PC-3 (cell line): Measurements from ENCODE around the gene DCAF5. TPM values are rescaled to one million over a fixed set of nuclear protein-coding genes. Genes with fewer than 3 reads are reported as not detected.
A peak's percentile ranks its signal among the peaks of the same experiment; 100 is the strongest.

Experiments
- ATAC-seq: fragments of 200-7000 bp; cut with Tn5 transposase; 2 replicates; pipeline ENCODE4 v1.9.1; 2020; ENCODE audit warnings: mild to moderate bottlenecking, moderate library complexity
- BruUV-seq: library from RNA; stranded (reverse); fragments of 400-500 nt; replicated peaks from 2 replicates; lab custom pipeline; 2021; lab: Mats Ljungman, UMichigan
- CTCF ChIA-PET: fragments of 300-600 bp; sonication (Branson Sonifier 250); formaldehyde crosslinking; loops from one replicate; lab custom pipeline; 2022; ENCODE audit warnings: antibody characterized with exemption; lab: Charles Lee
- POLR2A ChIA-PET: fragments of 300-600 bp; sonication (Branson Sonifier 250); formaldehyde crosslinking; loops from one replicate; lab custom pipeline; 2022; ENCODE audit warnings: antibody characterized with exemption; ENCODE audit not compliant: unreplicated experiment; lab: Charles Lee
- DNase-seq: peaks from one replicate; pipeline ENCODE4 v3.0.0-alpha.2; 2015
- H2AFZ ChIP-seq: fragments of 300-600 bp; sonication (generic); 2 replicates; pipeline ENCODE4 v1.6.0; 2016; ENCODE audit warnings: antibody characterized with exemption, low read length
- H3F3A ChIP-seq: fragments of 300-600 bp; sonication (generic); one replicate; pipeline ENCODE4 v1.6.0; 2017; ENCODE audit warnings: antibody characterized with exemption, low read length, control low read depth, mild to moderate bottlenecking; ENCODE audit not compliant: unreplicated experiment
- H3K27ac ChIP-seq: fragments of 300-600 bp; sonication (generic); 2 replicates; pipeline ENCODE4 v1.5.1; 2016; ENCODE audit warnings: mild to moderate bottlenecking, low read length
- H3K27me3 ChIP-seq: fragments of 300-600 bp; sonication (generic); 2 replicates; pipeline ENCODE4 v1.6.1; 2016; ENCODE audit warnings: low read length, mixed read lengths
- H3K36me3 ChIP-seq: fragments of 300-600 bp; sonication (generic); 2 replicates; pipeline ENCODE4 v1.6.1; 2016; ENCODE audit warnings: low read depth, mixed run types, low read length, mixed read lengths
- H3K4me1 ChIP-seq: fragments of 300-600 bp; sonication (generic); 2 replicates; pipeline ENCODE4 v1.5.1; 2016; ENCODE audit warnings: low read length; ENCODE audit not compliant: insufficient read depth
- H3K4me2 ChIP-seq: fragments of 300-600 bp; sonication (generic); 2 replicates; pipeline ENCODE4 v1.6.0; 2016; ENCODE audit warnings: low read length
- H3K4me3 ChIP-seq: fragments of 300-600 bp; sonication (generic); 2 replicates; pipeline ENCODE4 v1.5.1; 2016; ENCODE audit warnings: mild to moderate bottlenecking, low read length, mixed read lengths
- H3K79me2 ChIP-seq: fragments of 300-600 bp; sonication (generic); 2 replicates; pipeline ENCODE4 v1.6.1; 2017; ENCODE audit warnings: low read length, mixed read lengths
- H3K9ac ChIP-seq: fragments of 300-600 bp; sonication (generic); 2 replicates; pipeline ENCODE4 v1.6.0; 2016; ENCODE audit warnings: mild to moderate bottlenecking, low read length
- H3K9me2 ChIP-seq: fragments of 300-600 bp; sonication (generic); replicated peaks from 2 replicates; pipeline ENCODE4 v1.6.1; 2016; ENCODE audit warnings: mixed run types, low read length, mixed read lengths
- H3K9me3 ChIP-seq: fragments of 300-600 bp; sonication (generic); 2 replicates; pipeline ENCODE4 v1.6.1; 2016; ENCODE audit warnings: low read length, mixed read lengths
- H4K20me1 ChIP-seq: fragments of 300-600 bp; sonication (generic); 2 replicates; pipeline ENCODE4 v1.6.1; 2016; ENCODE audit warnings: low read length, mixed read lengths
- EZH2 ChIP-seq: fragments of 300-600 bp; sonication (generic); IDR thresholded peaks from one replicate; pipeline ENCODE4 v1.6.1; 2017; ENCODE audit warnings: antibody characterized with exemption, mild to moderate bottlenecking, low read length; ENCODE audit not compliant: unreplicated experiment
- EZH2phosphoT487 ChIP-seq: fragments of 300-600 bp; sonication (generic); IDR thresholded peaks from 2 replicates; pipeline ENCODE4 v1.6.1; 2018; ENCODE audit warnings: mild to moderate bottlenecking, antibody characterized with exemption, low read length, borderline replicate concordance
- intact Hi-C: fragments of 100-400 bp; cut with micrococcal nuclease; formaldehyde crosslinking; loops from 2 replicates; pipeline ENCODE4 v1.9.0; 2023
- total RNA-seq: library from RNA; depleted of rRNA; stranded (reverse); fragments of >200 nt; gene quantifications from 2 replicates; pipeline ENCODE4 v1.2.3, GENCODE V29; 2014
- TF ChIP-seq, protein P1 (sequence below): fragments of 300-600 bp; sonication (generic); conservative IDR thresholded peaks from 2 replicates; pipeline ENCODE4 v1.5.1; 2017; ENCODE audit warnings: antibody characterized with exemption, low read depth, mild to moderate bottlenecking, low read length

DCAF5 gene
- total RNA-seq, 1 experiment from 2014 or later: 17.5 TPM

DNA sequence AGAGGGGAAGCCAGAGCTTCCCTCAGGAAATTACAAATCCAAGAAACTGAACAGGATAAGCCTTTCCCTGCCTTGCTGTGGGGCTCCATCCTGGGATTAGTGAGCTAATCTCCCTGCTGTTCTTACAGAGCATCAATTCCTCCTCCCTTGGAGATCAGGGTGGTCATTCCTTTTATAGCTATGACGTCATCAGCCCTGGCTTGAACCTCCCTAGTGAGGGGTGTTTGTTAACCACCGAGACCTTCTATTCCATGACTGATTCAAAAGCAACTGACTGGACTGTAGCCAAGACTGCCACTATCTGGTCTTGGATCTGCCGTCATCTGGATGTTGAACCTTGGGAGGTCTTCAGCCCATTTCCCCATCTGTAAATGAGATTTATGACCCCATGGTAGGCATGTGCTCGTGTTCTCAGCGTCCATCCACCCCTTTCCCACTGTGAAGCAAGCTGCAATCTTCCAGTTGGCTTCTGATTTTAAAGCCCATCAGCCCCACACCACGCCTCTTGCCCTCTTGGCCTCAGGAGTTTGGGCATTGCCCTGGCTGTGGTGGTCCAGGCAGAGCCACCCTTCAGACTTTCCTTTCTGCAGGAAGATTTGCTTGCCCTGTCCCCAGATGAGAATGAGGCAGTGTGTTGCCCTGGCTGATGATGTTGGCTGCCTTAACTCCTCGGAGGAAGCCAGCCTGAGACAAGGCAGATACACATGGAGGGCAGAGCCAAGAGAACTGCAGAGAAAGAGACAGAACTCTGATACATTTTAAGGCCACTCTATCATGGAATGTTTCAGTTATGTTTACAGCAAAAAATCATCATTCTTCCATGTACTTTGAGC, 114.2 kb downstream of the DCAF5 start:
- Histone ChIP-seq H3K27me3 (no peaks in the 10 kb centered on the region), H2AFZ (peak overlapping the region; percentile 25; the same call in 1 of the 2 replicates), H3K27ac (peak overlapping the region; percentile 14; the same call in 1 of the 2 replicates), H3K9ac (no peak overlapping the region), H3K4me3 (no peak overlapping the region), H3K36me3 (no peaks in the 10 kb centered on the region), H3K9me2 (no peaks in the 10 kb centered on the region), H3F3A (no peaks in the 10 kb centered on the region), H3K79me2 (no peaks in the 10 kb centered on the region), H3K4me2 (peak overlapping the region; percentile 19), H3K9me3 (no peaks in the 10 kb centered on the region), H3K4me1 (peaks cover 13% of the 10 kb centered on the region), H4K20me1 (no peaks in the 10 kb centered on the region)
- ATAC-seq (peak; percentile 35), DNase-seq (no peak)
- ChIA-PET POLR2A (interaction anchor here (0.7 kb wide), 1 partner anchor 11 kb away, joined by 3 read pairs; no protein-coding TSS in a partner anchor), CTCF (interaction anchor here (0.7 to 0.8 kb wide), 2 partner anchors 11 to 70 kb away, joined by 3 read pairs; no protein-coding TSS in a partner anchor)
- no TSS peak for BruUV-seq
- intact Hi-C loops: no loop called here
- no peak for TF ChIP-seq EZH2
- TF ChIP-seq EZH2phosphoT487: no peak
- TF ChIP-seq, protein P1, sequence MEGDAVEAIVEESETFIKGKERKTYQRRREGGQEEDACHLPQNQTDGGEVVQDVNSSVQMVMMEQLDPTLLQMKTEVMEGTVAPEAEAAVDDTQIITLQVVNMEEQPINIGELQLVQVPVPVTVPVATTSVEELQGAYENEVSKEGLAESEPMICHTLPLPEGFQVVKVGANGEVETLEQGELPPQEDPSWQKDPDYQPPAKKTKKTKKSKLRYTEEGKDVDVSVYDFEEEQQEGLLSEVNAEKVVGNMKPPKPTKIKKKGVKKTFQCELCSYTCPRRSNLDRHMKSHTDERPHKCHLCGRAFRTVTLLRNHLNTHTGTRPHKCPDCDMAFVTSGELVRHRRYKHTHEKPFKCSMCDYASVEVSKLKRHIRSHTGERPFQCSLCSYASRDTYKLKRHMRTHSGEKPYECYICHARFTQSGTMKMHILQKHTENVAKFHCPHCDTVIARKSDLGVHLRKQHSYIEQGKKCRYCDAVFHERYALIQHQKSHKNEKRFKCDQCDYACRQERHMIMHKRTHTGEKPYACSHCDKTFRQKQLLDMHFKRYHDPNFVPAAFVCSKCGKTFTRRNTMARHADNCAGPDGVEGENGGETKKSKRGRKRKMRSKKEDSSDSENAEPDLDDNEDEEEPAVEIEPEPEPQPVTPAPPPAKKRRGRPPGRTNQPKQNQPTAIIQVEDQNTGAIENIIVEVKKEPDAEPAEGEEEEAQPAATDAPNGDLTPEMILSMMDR: no peak

DNA sequence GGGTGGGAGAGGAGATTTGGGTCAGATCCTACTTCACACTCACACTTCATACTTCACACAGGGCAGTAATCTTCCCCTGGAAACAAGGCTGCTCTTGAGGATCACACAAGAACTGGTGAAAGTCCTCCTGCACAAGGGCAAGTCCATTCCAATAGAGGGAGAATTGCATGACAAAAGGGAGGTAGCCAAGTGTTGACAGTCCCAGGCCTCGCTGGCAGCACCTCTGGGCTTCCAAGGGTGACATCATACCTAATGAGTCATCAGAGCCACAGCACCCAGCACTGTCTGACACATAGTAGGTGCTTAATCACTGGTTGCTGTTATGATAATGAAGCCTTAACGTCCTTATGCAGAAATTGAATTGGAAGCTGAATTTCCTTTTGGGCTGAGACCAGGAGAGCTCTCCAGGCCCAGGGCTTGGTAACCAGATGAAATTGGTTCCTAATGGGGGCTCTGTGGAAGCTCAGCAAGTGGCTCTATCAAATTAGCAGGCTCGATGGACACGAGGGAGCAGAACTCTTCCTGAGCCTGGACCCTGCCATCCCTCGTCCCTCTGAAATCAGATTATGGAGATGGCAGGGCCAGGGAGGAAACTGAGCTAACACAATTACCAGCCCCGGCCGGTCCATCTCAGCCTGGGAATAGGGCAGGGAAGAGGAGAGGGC, 115.0 kb downstream of the DCAF5 start:
- no peaks in the 10 kb centered on the region for H3K9me2 ChIP-seq
- ATAC-seq: no peak
- DNase-seq: no peak
- POLR2A ChIA-PET: no interaction called here
- intact Hi-C loops: no loop called here
- H3K4me2 ChIP-seq: no peak overlapping the region
- H3K27ac ChIP-seq: no peak overlapping the region
- no peak overlapping the region for H2AFZ ChIP-seq
- no peaks in the 10 kb centered on the region for H3K27me3 ChIP-seq
- no peaks in the 10 kb centered on the region for H3F3A ChIP-seq
- no peak overlapping the region for H3K4me3 ChIP-seq
- no peak overlapping the region for H3K9ac ChIP-seq
- no TSS peak for BruUV-seq
- CTCF ChIA-PET: no interaction called here
- no peaks in the 10 kb centered on the region for H4K20me1 ChIP-seq
- H3K36me3 ChIP-seq: no peaks in the 10 kb centered on the region
- H3K79me2 ChIP-seq: no peaks in the 10 kb centered on the region
- peaks cover 13% of the 10 kb centered on the region for H3K4me1 ChIP-seq
- no peaks in the 10 kb centered on the region for H3K9me3 ChIP-seq
- TF ChIP-seq EZH2 (no peak), EZH2phosphoT487 (no peak)
- TF ChIP-seq, protein P1: no peak
